Measurements from ENCODE around the gene ARAP1. TPM values are rescaled to one million over a fixed set of nuclear protein-coding genes. Genes with fewer than 3 reads are reported as not detected.

Gene ARAP1
- total RNA-seq, 2 donors from 2014 or later, result 98.0 to 216 TPM

DNA sequence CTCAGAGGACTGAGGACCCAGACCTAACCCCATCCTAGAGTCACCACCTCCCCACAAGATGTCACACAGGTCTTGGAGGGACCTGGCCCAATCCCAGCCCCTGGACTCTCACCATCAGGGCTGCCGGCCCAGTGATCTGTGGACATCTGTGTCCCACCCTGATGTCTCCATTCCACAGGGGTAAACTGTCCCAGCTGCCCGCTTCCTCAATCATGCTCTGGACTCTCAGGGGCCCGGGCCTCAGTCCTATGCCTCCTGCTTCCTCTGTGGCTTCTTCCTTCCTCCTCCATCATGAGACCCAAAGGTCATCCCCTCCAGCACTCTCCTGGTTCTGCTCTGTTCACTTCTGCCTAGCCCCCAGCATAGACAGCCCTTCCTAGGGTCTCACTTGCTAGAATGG is 32.2 kb downstream of the ARAP1 start:
- Mint-ChIP-seq H3K36me3 (ENCODE audit: low read depth) (peaks cover 64% of the 10 kb centered on the region), H3K4me1 (peaks cover 30% of the 10 kb centered on the region), H3K4me3 (peak overlapping the region; percentile 95), H3K9me3 (no peaks in the 10 kb centered on the region), H3K27ac (peak overlapping the region; percentile 94), H3K27me3 (no peaks in the 10 kb centered on the region)
- ATAC-seq (replicated peaks), result no peak

DNA sequence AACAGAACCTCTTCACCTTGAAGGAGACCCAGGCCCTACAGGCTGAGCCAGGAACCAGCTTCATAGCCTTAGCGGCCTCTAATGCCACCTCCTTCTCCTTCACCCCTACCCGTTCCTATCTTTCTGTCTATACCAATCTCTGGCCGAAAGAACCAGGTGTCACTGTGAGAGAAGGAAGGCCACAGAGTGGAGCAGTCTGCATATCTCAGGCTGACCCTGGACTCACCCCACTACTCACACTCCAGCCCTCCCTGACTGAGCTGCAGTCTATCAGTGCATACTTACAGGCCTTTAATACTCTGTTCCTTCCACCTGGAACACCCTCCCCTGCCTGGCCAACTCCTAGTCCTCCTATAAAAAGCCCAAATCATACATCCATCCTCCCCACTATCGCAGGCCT is 32.7 kb downstream of the ARAP1 start:
- Mint-ChIP-seq H3K27ac (peak overlapping the region; percentile 94), H3K36me3 (ENCODE audit: low read depth) (peaks cover 69% of the 10 kb centered on the region), H3K4me1 (peaks cover 31% of the 10 kb centered on the region), H3K4me3 (peak overlapping the region; percentile 95), H3K27me3 (no peaks in the 10 kb centered on the region), H3K9me3 (no peaks in the 10 kb centered on the region)
- no peak for ATAC-seq (replicated peaks)

DNA sequence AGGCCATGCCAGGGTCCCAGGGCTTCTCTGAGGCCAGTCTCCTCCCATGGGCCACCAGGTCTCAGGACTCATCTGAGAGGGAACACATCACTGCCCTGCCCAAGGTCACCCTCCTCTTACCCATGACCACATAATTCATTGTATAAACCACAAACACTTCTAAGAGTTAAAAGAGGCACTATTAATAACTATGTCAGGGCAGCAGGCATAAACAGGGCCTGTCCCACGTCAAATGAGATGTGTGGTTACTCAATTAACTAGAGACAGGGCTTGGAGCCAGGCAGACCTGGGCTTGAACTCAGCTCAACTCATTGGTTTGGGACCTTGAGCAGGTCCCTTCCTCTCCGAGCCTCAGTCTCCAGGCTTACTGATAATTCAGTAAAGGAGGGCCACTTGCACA is 33.1 kb downstream of the ARAP1 start:
- Mint-ChIP-seq H3K4me1 (peaks cover 35% of the 10 kb centered on the region), H3K36me3 (ENCODE audit: low read depth) (peaks cover 74% of the 10 kb centered on the region), H3K27ac (peak overlapping the region; percentile 94), H3K4me3 (peak overlapping the region; percentile 95), H3K9me3 (no peaks in the 10 kb centered on the region), H3K27me3 (no peaks in the 10 kb centered on the region)
- peak; percentile 9 for ATAC-seq (replicated peaks)

DNA sequence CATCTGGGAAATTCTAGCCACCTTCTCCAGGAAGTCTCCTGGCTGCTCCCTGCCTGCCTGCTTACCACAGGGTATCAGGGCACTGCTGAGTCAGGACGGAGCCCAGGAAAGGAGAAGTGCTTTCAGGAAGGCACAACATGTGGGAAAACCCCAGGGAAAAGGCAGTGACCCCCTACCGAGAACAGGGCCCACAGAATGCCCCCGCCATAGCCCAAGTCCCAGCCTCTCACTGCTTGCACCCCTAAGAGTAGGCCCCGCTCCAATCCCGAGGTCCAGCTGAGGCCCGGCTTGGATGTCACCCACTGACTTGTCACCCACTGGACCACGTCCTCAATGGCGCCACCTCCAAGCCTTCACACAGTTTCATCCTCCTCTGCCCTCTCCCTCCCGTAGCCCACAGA is 34.1 kb downstream of the ARAP1 start:
- Mint-ChIP-seq H3K4me3 (no peak overlapping the region), H3K27ac (peak overlapping the region; percentile 94), H3K4me1 (peaks cover 36% of the 10 kb centered on the region), H3K9me3 (no peaks in the 10 kb centered on the region), H3K27me3 (no peaks in the 10 kb centered on the region), H3K36me3 (ENCODE audit: low read depth) (peaks cover 84% of the 10 kb centered on the region)
- ATAC-seq (replicated peaks), result no peak

DNA sequence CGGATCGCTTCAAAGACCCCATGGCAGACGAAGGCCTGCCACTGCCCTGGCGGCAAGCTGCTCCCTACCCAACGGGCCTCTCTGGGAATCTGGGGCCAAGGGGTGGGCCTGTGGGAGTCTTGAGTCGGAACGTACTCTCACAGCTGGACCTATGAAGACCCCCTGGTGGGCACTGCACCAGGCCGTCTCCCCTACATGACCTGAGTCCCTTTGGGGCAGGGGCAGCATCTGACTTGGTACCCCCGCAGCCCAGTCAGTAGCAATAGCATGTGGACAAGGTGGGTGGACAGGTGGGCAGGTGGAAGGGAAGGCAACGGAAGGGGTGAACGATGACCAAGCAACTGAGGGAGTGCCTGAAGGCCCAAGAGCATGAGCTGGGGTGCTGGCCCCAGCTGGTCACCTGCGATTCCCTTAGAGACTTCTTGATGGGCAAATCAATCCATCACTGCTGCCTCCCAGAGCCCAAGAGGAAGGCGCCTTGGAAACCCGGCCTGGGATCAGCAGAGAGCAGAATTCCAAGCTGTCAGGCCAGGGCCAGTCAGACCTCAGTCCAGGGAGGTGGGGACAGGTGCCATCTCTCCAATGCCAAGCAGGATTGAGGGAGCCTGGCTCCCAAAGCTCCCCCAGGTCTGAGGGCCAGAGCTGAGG is 35.3 kb downstream of the ARAP1 start:
- no peaks in the 10 kb centered on the region for H3K9me3 Mint-ChIP-seq
- H3K4me1 Mint-ChIP-seq, result peaks cover 36% of the 10 kb centered on the region
- H3K36me3 Mint-ChIP-seq (ENCODE audit: low read depth), result peaks cover 89% of the 10 kb centered on the region
- no peak for ATAC-seq (replicated peaks)
- no peaks in the 10 kb centered on the region for H3K27me3 Mint-ChIP-seq
- no peak overlapping the region for H3K27ac Mint-ChIP-seq
- H3K4me3 Mint-ChIP-seq, result no peak overlapping the region

DNA sequence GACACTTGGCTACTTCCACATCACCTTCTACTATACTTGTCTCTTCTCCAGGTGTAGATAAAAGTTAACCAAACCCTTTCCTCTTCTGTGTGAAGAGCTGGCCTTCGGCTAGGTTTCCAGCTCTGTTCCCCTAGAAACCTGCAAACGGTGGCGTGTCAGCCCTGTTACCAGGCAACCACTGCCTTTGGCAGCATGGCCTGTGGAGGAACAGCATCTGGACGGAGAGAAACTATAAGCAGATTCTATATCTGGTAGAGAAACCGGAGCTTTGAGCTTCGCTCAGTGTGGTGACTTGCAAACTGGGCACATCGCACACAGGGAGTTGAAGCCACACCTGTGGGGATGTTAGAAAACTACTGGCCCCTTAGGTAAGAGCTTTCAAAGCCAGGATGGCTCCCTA is 35.9 kb downstream of the ARAP1 start:
- H3K9me3 Mint-ChIP-seq, result no peaks in the 10 kb centered on the region
- peaks cover 89% of the 10 kb centered on the region for H3K36me3 Mint-ChIP-seq (ENCODE audit: low read depth)
- no peaks in the 10 kb centered on the region for H3K27me3 Mint-ChIP-seq
- no peak overlapping the region for H3K4me3 Mint-ChIP-seq
- ATAC-seq (replicated peaks), result no peak
- no peak overlapping the region for H3K27ac Mint-ChIP-seq
- peaks cover 36% of the 10 kb centered on the region for H3K4me1 Mint-ChIP-seq

DNA sequence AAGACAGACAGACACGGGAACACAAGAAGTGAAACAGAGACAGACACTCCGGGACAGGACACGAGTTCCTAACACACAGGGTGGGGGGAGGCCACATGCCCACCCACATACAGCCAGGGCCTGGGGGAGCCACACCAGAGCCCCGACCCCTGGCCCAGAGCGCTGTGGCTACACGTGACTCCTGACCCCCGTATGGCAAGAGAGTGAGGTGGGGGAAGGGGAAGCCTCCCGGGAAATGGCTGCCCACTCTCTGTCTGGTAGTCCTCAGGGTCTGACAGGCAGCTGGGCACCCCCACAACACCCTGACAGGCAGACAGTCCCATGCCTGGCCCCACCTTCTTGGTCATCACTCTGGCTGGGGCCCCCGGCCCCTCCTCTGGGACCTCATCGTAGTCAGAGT is 39.4 kb downstream of the ARAP1 start:
- peaks cover 12% of the 10 kb centered on the region for H3K4me1 Mint-ChIP-seq
- ATAC-seq (replicated peaks), result no peak
- no peaks in the 10 kb centered on the region for H3K9me3 Mint-ChIP-seq
- peaks cover 90% of the 10 kb centered on the region for H3K36me3 Mint-ChIP-seq (ENCODE audit: low read depth)
- no peak overlapping the region for H3K27ac Mint-ChIP-seq
- no peak overlapping the region for H3K4me3 Mint-ChIP-seq
- H3K27me3 Mint-ChIP-seq, result no peaks in the 10 kb centered on the region

DNA sequence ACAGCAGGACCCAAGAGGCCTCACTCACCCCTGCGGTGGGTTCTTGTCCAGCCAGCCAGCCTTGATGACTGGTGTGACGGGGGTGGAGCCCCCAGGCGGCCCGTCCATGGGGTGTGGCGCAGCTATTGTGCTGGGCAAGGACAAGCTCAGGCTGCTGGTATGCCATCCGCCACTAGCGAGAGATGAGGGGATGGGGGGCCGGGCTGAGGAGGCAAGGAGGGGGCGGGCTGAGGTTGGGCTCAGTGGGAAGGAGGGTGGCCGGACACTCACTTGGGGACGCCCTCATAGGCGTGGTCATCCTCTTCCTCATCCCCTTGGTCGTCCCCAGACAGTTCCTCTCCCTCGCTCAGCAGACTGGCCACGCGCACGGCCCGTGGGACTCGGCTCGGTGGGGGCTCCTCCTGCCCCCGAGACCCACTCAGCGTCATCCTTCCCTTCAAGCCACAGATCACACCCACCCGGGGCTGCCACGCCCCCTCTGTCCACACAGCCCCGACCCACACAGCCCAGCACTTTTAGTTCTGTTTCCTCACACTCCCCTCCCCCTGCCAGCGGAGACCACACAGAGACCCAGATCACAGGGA is 39.9 kb downstream of the ARAP1 start:
- no peaks in the 10 kb centered on the region for H3K9me3 Mint-ChIP-seq
- no peak overlapping the region for H3K27ac Mint-ChIP-seq
- H3K4me1 Mint-ChIP-seq, result peaks cover 12% of the 10 kb centered on the region
- no peak for ATAC-seq (replicated peaks)
- peaks cover 96% of the 10 kb centered on the region for H3K36me3 Mint-ChIP-seq (ENCODE audit: low read depth)
- H3K4me3 Mint-ChIP-seq, result no peak overlapping the region
- no peaks in the 10 kb centered on the region for H3K27me3 Mint-ChIP-seq

DNA sequence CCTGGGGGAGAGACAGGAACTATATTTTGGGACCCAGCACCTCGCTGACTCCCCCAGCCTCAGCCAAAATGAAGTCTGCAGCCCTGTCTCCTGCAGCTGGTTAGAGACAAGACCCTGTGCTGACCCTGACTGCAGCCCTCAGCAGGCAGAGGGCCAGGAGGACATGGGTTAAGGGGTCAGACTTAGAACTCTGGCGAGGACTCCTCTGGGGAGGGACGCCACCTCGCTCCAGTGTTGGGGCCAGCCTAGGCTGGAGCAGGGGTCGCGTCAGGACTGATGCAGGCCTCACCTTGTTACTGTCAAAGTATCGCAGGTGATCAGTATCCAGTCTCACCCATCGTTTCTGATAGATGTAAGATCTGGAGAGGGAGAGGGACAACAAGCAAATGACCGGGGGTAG is 41.1 kb downstream of the ARAP1 start:
- Mint-ChIP-seq H3K27me3 (no peaks in the 10 kb centered on the region), H3K4me1 (peaks cover 12% of the 10 kb centered on the region), H3K4me3 (no peak overlapping the region), H3K36me3 (ENCODE audit: low read depth) (peaks cover 99% of the 10 kb centered on the region), H3K9me3 (no peaks in the 10 kb centered on the region), H3K27ac (no peak overlapping the region)
- ATAC-seq (replicated peaks), result no peak

DNA sequence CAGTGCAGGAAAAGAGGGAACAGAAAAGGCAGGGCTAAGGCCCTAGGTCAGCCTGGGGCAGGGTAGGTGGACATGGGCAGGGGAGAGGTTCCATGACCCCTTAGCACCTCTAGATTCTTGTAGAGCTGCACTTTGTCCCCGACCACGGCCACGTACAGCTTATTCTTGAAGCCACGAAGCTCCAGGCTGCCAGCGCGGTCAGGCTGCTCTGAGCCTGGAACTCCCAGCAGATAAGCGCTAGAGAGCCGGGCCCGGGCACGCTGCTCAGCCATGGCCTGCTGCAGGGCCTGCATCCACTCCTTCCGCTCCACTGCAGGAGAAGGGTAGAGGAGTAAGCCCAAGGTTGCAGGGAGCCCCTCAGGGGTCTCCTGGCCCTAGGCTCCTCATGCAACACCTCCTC is 41.9 kb downstream of the ARAP1 start:
- H3K36me3 Mint-ChIP-seq (ENCODE audit: low read depth), result peaks cover 100% of the 10 kb centered on the region
- no peak overlapping the region for H3K27ac Mint-ChIP-seq
- ATAC-seq (replicated peaks), result no peak
- no peaks in the 10 kb centered on the region for H3K27me3 Mint-ChIP-seq
- no peak overlapping the region for H3K4me3 Mint-ChIP-seq
- H3K9me3 Mint-ChIP-seq, result no peaks in the 10 kb centered on the region
- peaks cover 12% of the 10 kb centered on the region for H3K4me1 Mint-ChIP-seq

DNA sequence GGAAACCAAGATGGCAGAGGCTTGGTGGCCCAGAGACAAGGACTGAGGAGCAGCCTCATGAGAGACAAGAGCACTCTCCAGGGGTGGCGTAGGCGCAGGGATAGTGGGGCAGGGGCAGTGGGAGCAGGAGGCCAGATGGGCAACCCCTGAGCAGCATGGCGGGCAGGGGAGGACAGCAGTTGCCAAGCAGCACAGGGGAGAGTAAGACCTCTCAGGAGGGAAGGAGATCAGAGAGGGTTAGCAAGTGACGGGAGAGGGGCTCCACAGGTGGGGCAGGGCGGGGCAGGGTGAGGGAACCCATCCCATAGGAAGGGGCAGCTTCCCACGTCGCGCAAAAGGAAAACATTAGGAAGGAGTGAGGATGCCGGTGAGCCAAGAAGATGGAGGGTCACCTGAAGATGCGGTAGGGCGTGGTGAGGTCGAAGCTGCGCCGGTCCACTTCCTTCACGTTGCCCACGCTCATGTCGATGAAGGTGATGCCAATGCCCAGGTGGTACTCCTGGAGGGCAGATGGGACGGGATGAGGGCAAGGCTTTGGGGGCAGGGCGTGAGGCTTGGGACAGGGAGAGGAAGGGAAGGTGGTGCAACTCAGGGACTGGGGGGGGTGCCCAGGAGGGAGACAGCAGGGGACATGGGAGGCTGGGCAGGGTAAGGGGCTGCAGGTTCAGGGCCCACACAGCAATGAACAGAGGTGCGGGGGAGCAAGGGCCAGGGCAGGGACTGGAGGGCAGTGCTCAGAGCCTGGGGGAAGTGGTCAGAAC is 42.5 kb downstream of the ARAP1 start:
- no peaks in the 10 kb centered on the region for H3K9me3 Mint-ChIP-seq
- H3K27ac Mint-ChIP-seq, result no peak overlapping the region
- H3K4me3 Mint-ChIP-seq, result no peak overlapping the region
- H3K4me1 Mint-ChIP-seq, result peaks cover 9% of the 10 kb centered on the region
- no peak for ATAC-seq (replicated peaks)
- peaks cover 100% of the 10 kb centered on the region for H3K36me3 Mint-ChIP-seq (ENCODE audit: low read depth)
- H3K27me3 Mint-ChIP-seq, result no peaks in the 10 kb centered on the region

DNA sequence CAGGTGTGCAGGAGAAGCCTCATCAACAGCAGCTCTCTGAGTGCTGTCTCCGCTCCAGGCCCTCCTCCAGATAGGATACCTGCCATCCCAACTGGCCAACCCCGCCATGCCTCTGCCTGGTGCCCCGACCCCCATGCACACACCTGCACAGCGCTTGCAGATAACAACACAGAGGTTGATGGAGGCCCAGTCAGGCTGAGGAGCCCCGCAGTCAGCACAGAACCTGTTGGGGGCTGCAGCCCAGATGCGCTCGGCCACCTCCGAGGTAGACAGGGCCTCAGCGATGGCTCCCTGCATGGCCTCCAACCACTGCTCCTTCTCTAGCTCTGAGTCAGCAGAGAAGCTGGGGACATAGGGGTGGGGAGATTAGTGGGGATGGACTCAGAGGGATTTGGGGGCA is 45.2 kb downstream of the ARAP1 start:
- Mint-ChIP-seq H3K27ac (peak overlapping the region; percentile 64), H3K4me3 (no peak overlapping the region), H3K4me1 (peaks cover 4% of the 10 kb centered on the region), H3K9me3 (no peaks in the 10 kb centered on the region), H3K27me3 (no peaks in the 10 kb centered on the region), H3K36me3 (ENCODE audit: low read depth) (peaks cover 84% of the 10 kb centered on the region)
- ATAC-seq (replicated peaks), result no peak

DNA sequence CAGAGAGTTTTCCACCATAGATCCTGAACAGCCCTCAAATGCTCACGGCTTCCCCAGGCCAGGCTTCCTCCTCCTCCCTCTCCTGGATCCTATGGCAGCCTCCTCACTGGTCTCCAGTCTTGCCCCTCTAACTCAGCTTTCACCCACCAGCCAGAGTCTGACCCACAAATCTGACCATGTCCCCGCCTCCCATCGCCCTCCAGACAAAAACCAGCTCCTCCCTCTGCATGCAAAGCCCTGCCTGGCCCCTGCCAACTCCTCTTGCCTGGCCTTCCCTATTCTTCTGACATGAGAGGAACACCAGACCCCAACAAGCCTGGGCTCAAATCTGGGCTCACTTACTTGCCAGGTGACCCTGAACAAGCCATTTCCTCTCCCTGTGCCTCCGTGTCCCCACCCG is 45.6 kb downstream of the ARAP1 start:
- H3K4me1 Mint-ChIP-seq, result peaks cover 4% of the 10 kb centered on the region
- no peak for ATAC-seq (replicated peaks)
- peak overlapping the region; percentile 64 for H3K27ac Mint-ChIP-seq
- H3K9me3 Mint-ChIP-seq, result no peaks in the 10 kb centered on the region
- H3K4me3 Mint-ChIP-seq, result no peak overlapping the region
- no peaks in the 10 kb centered on the region for H3K27me3 Mint-ChIP-seq
- H3K36me3 Mint-ChIP-seq (ENCODE audit: low read depth), result peaks cover 84% of the 10 kb centered on the region

DNA sequence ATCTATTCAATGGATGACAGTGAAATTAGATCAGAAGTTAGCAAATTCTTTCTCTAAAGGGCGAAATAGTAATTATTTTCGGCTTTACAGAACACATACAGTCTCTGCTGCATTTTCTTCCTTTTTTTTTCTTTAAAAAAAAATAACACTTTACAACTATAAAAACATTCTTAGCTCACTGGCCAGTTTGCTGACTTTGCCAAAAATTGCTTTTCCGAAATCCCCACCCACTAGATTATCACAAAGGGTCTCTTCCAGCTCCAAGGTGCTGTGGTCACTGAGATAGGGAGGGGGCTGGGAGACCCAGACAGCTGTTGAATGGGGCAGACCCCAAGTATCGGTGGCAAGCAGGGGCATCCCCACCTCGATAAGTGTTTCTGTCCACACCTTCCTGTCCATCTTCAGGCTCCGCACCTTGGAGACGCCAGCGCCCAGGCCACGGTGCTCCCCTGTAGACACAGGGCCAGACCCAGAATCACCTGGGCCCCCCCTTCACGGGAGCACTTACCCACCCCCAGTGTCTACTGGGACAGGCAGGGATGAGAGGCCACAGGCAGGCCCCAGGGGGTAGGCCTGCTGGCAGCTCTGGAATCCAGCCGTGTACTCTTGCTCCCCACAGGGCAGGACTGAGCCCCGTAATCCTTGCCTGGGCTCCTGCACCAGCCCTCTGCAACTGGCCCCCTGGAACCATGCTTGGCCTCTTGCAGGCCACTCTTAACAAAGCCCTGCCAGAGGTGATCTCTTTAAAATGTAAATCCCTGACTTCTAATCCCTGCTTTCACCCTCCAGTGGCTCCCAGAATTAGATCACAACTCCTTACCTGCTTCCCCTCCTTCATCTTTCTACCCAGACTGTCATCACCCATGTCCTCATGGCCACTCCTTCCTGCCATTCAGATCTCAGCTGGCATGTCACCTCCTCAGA is 46.5 kb downstream of the ARAP1 start:
- no peak for ATAC-seq (replicated peaks)
- peak overlapping the region; percentile 64 for H3K27ac Mint-ChIP-seq
- peaks cover 84% of the 10 kb centered on the region for H3K36me3 Mint-ChIP-seq (ENCODE audit: low read depth)
- peaks cover 4% of the 10 kb centered on the region for H3K4me1 Mint-ChIP-seq
- H3K9me3 Mint-ChIP-seq, result no peaks in the 10 kb centered on the region
- no peak overlapping the region for H3K4me3 Mint-ChIP-seq
- no peaks in the 10 kb centered on the region for H3K27me3 Mint-ChIP-seq

All from activated T-helper 17 cell treated with anti-CD3 and anti-CD28 coated beads, Interleukin-2, amount 50 U/mL, for 72 hours (primary cell).